ENCODE data around the gene SLC47A2. TPM values are rescaled to one million over a fixed set of nuclear protein-coding genes. Genes with fewer than 3 reads are reported as not detected.

Gene SLC47A2
- total and polyA plus RNA-seq, 2 of the 13 experiments (the other 11 are each of a cell fraction or from before 2014, with no cell fraction given), result 0.04 TPM; not detected in 1

DNA sequence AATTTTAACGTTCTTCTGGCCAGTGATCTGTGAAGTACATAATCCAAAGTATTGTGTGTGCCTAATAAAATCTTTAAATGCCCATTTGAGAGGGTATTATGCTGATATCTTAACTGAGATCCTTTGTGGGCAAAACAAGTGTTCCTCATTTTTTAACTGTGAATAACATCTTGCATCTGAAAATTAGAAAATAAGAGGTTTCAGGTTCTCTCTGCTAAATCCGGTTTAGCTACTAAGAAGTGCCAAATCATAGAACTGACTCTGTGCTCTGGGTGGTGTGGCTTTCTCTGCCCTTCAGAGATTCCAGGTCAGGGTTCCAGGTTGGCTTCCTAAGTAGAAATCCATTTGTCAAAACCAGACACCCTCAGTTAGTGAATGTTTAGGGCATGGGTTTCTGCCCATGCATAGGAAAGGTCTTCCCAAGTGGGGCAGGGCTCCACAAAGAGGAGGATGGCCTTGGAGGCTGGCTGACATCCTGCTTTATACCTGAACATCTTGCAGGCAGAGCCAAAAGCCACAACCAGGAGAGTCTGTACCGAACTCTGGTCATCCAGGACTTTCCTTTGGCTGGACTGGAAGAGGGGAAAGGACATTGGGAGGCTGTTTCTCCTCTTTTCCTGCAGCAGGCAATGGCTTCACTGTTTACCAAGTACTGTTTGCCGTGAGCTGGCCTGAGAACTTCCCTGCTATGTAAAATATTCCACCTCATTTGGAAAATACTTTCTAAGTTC, 59.4 kb downstream of the SLC47A2 start (continued):
- TF ChIP-seq, protein P1, sequence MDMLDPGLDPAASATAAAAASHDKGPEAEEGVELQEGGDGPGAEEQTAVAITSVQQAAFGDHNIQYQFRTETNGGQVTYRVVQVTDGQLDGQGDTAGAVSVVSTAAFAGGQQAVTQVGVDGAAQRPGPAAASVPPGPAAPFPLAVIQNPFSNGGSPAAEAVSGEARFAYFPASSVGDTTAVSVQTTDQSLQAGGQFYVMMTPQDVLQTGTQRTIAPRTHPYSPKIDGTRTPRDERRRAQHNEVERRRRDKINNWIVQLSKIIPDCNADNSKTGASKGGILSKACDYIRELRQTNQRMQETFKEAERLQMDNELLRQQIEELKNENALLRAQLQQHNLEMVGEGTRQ (IDR thresholded peaks at IDR 0.05; ENCODE audit: low read depth, low read length), result no peak
- TF ChIP-seq, protein P1 (CRISPR knock-in tag; IDR thresholded peaks at IDR 0.05; ENCODE audit: borderline replicate concordance), result no peak
- TF ChIP-seq YEATS4 (CRISPR knock-in tag; IDR thresholded peaks at IDR 0.05; ENCODE audit: borderline replicate concordance) (no peak), POLR2A (IDR thresholded peaks at IDR 0.05; ENCODE audit: insufficient read depth in 1 of 2, low read depth in 2 of 2, low read length in 2 of 2) (peak in 1 of 2 experiments; percentile 24; a peak in 1 of 4 replicates), NFATC3 (CRISPR knock-in tag; IDR thresholded peaks at IDR 0.05) (no peak), RARA (CRISPR knock-in tag; IDR thresholded peaks at IDR 0.05) (no peak), FOXA1 (IDR thresholded peaks at IDR 0.05) (no peak), FOXA1 (CRISPR knock-in tag; IDR thresholded peaks at IDR 0.05) (peak; percentile 62), ZNF24 (IDR thresholded peaks at IDR 0.05) (no peak), KLF16 (CRISPR knock-in tag; IDR thresholded peaks at IDR 0.05) (no peak), RCOR2 (CRISPR knock-in tag; IDR thresholded peaks at IDR 0.05) (0 out of 2 replicates have a peak, but pooled peaks have one; percentile 34), SRY (CRISPR knock-in tag; IDR thresholded peaks at IDR 0.05) (no peak), TARDBP (CRISPR knock-in tag; IDR thresholded peaks at IDR 0.05) (no peak), ZNF501 (CRISPR knock-in tag; IDR thresholded peaks at IDR 0.05) (peak; percentile 36; the same call in 1 of the 2 replicates), RXRB (CRISPR knock-in tag; IDR thresholded peaks at IDR 0.05; ENCODE audit: borderline replicate concordance) (0 out of 2 replicates have a peak, but pooled peaks have one; percentile 16)
- TF ChIP-seq, protein P2, sequence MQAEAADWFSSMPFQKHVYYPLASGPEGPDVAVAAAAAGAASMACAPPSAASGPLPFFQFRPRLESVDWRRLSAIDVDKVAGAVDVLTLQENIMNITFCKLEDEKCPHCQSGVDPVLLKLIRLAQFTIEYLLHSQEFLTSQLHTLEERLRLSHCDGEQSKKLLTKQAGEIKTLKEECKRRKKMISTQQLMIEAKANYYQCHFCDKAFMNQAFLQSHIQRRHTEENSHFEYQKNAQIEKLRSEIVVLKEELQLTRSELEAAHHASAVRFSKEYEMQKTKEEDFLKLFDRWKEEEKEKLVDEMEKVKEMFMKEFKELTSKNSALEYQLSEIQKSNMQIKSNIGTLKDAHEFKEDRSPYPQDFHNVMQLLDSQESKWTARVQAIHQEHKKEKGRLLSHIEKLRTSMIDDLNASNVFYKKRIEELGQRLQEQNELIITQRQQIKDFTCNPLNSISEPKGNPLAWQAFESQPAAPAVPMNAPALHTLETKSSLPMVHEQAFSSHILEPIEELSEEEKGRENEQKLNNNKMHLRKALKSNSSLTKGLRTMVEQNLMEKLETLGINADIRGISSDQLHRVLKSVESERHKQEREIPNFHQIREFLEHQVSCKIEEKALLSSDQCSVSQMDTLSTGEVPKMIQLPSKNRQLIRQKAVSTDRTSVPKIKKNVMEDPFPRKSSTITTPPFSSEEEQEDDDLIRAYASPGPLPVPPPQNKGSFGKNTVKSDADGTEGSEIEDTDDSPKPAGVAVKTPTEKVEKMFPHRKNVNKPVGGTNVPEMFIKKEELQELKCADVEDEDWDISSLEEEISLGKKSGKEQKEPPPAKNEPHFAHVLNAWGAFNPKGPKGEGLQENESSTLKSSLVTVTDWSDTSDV (CRISPR knock-in tag; IDR thresholded peaks at IDR 0.05), result no peak
- TF ChIP-seq, protein P3, sequence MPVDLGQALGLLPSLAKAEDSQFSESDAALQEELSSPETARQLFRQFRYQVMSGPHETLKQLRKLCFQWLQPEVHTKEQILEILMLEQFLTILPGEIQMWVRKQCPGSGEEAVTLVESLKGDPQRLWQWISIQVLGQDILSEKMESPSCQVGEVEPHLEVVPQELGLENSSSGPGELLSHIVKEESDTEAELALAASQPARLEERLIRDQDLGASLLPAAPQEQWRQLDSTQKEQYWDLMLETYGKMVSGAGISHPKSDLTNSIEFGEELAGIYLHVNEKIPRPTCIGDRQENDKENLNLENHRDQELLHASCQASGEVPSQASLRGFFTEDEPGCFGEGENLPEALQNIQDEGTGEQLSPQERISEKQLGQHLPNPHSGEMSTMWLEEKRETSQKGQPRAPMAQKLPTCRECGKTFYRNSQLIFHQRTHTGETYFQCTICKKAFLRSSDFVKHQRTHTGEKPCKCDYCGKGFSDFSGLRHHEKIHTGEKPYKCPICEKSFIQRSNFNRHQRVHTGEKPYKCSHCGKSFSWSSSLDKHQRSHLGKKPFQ (CRISPR knock-in tag; IDR thresholded peaks at IDR 0.05; ENCODE audit: insufficient replicate concordance), result no peak
- TF ChIP-seq, protein P4, sequence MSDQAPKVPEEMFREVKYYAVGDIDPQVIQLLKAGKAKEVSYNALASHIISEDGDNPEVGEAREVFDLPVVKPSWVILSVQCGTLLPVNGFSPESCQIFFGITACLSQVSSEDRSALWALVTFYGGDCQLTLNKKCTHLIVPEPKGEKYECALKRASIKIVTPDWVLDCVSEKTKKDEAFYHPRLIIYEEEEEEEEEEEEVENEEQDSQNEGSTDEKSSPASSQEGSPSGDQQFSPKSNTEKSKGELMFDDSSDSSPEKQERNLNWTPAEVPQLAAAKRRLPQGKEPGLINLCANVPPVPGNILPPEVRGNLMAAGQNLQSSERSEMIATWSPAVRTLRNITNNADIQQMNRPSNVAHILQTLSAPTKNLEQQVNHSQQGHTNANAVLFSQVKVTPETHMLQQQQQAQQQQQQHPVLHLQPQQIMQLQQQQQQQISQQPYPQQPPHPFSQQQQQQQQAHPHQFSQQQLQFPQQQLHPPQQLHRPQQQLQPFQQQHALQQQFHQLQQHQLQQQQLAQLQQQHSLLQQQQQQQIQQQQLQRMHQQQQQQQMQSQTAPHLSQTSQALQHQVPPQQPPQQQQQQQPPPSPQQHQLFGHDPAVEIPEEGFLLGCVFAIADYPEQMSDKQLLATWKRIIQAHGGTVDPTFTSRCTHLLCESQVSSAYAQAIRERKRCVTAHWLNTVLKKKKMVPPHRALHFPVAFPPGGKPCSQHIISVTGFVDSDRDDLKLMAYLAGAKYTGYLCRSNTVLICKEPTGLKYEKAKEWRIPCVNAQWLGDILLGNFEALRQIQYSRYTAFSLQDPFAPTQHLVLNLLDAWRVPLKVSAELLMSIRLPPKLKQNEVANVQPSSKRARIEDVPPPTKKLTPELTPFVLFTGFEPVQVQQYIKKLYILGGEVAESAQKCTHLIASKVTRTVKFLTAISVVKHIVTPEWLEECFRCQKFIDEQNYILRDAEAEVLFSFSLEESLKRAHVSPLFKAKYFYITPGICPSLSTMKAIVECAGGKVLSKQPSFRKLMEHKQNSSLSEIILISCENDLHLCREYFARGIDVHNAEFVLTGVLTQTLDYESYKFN (CRISPR knock-in tag; conservative IDR thresholded peaks at IDR 0.05), result 0 out of 2 replicates have a peak, but pooled peaks have one; percentile 28
